HCT116 (cell line): ENCODE data around the gene LRG1. TPM values are rescaled to one million over a fixed set of nuclear protein-coding genes. Genes with fewer than 3 reads are reported as not detected.

Experiments used
- ATAC-seq: fragments of 200-7000 bp; cut with Tn5 transposase; 2 replicates; pipeline ENCODE4 v1.9.1; 2020; ENCODE audit warnings: mild to moderate bottlenecking, moderate library complexity
- BruUV-seq: library from RNA; stranded (reverse); fragments of 400-500 nt; replicated peaks from 2 replicates; lab custom pipeline; 2021; lab: Mats Ljungman, UMichigan
- CTCF ChIA-PET: fragments of 300-600 bp; sonication (Branson Sonifier 250); formaldehyde crosslinking; loops from one replicate; lab custom pipeline; 2021; ENCODE audit warnings: antibody characterized with exemption; lab: Charles Lee
- POLR2A ChIA-PET: fragments of 300-600, 350-600 bp; sonication (Branson Sonifier 250); formaldehyde crosslinking; loops from one replicate; lab custom pipeline; 2021; ENCODE audit warnings: antibody characterized with exemption; lab: Charles Lee
- RAD21 ChIA-PET, 2 experiments: fragments of 300-600 bp; sonication (Branson Sonifier 250); formaldehyde crosslinking; loops; one replicate each; lab custom pipeline; 2023; ENCODE audit warnings: low total read pairs in 2 of 2; ENCODE audit not compliant: uncharacterized antibody in 2 of 2, unreplicated experiment in 2 of 2, low non-redundant PET in 1 of 2; lab: Charles Lee
- DNase-seq: peaks from one replicate; pipeline ENCODE4 v3.0.0-alpha.2; 2010; ENCODE audit warnings: low read depth, low spot score
- H2AFZ ChIP-seq: fragments of 200-600 bp; shearing (Covaris generic), sonication (generic); 2 replicates; pipeline ENCODE4 v1.6.1; 2017; ENCODE audit warnings: low read depth, mixed run types, mixed read lengths, antibody characterized with exemption, low read length; ENCODE audit not compliant: poor library complexity, severe bottlenecking
- H3K27ac ChIP-seq: 2 replicates; pipeline ENCODE4 v1.5.1; 2012; ENCODE audit warnings: low read depth, low read length
- H3K27me3 ChIP-seq: fragments of 200-600 bp; sonication (generic); 2 replicates; pipeline ENCODE4 v1.6.1; 2016; ENCODE audit warnings: mixed run types, low read length, mixed read lengths; ENCODE audit not compliant: insufficient read depth
- H3K36me3 ChIP-seq, 2 experiments: fragments of 200-500 bp in 1 of 2; fragments of 200-600 bp in 1 of 2; sonication (Bioruptor generic) in 1 of 2; sonication (generic) in 1 of 2; 2 replicates each; pipeline versions ENCODE4 v1.5.1 to v1.6.1; 2014 to 2016; ENCODE audit warnings: low read length in 2 of 2, inconsistent platforms in 1 of 2, mixed read lengths in 1 of 2, mixed run types in 1 of 2; ENCODE audit not compliant: insufficient read depth in 2 of 2, control insufficient read depth in 1 of 2
- H3K4me1 ChIP-seq, 2 experiments: fragments of 200-600 bp in 1 of 2; sonication (generic) in 1 of 2; 2 replicates each; pipeline versions ENCODE4 v1.5.1 to v1.6.1; 2012 to 2017; ENCODE audit warnings: low read length in 2 of 2, inconsistent platforms in 1 of 2, mild to moderate bottlenecking in 1 of 2, mixed read lengths in 1 of 2, mixed run types in 1 of 2, moderate library complexity in 1 of 2; ENCODE audit not compliant: insufficient read depth in 2 of 2, control insufficient read depth in 1 of 2
- H3K4me2 ChIP-seq: fragments of 200-600 bp; sonication (generic); 2 replicates; pipeline ENCODE4 v1.6.1; 2017; ENCODE audit warnings: mixed run types, low read length, mixed read lengths
- H3K4me3 ChIP-seq, 2 experiments: fragments of 200-600 bp in 1 of 2; sonication (generic) in 1 of 2; replicated peaks in 1 of 2; 2 replicates each; pipeline ENCODE4 v1.5.1; 2011 to 2016; ENCODE audit warnings: low read length in 2 of 2, control low read depth in 1 of 2, low read depth in 1 of 2, mild to moderate bottlenecking in 1 of 2, mixed read lengths in 1 of 2, mixed run types in 1 of 2
- H3K79me2 ChIP-seq: fragments of 200-600 bp; sonication (generic); 2 replicates; pipeline ENCODE4 v1.6.1; 2017; ENCODE audit warnings: mild to moderate bottlenecking, mixed run types, low read length, moderate library complexity, mixed read lengths; ENCODE audit not compliant: insufficient read depth
- H3K9ac ChIP-seq: fragments of 200-600 bp; sonication (generic); 2 replicates; pipeline ENCODE4 v1.6.1; 2016; ENCODE audit warnings: low read length, mixed read lengths
- H3K9me2 ChIP-seq: fragments of 200-600 bp; sonication (generic), shearing (Covaris generic); 2 replicates; pipeline ENCODE4 v1.6.1; 2017; ENCODE audit warnings: mixed run types, mild to moderate bottlenecking, moderate library complexity; ENCODE audit not compliant: insufficient read depth
- H3K9me3 ChIP-seq, 2 experiments: fragments of 200-500 bp in 1 of 2; fragments of 200-600 bp in 1 of 2; sonication (Bioruptor generic) in 1 of 2; sonication (generic) in 1 of 2; 2 replicates each; pipeline ENCODE4 v1.6.1; 2014 to 2017; ENCODE audit warnings: low read length in 2 of 2, mixed read lengths in 2 of 2, inconsistent platforms in 1 of 2, low read depth in 1 of 2, mild to moderate bottlenecking in 1 of 2, mixed run types in 1 of 2, moderate library complexity in 1 of 2; ENCODE audit not compliant: control insufficient read depth in 1 of 2, insufficient read depth in 1 of 2
- H4K20me1 ChIP-seq: fragments of 200-600 bp; sonication (generic), shearing (Covaris generic); 2 replicates; pipeline ENCODE4 v1.6.1; 2017; ENCODE audit warnings: mixed run types, mild to moderate bottlenecking, moderate library complexity; ENCODE audit not compliant: insufficient read depth
- CBX3 ChIP-seq: IDR thresholded peaks from 2 replicates; pipeline ENCODE4 v1.6.1; 2012; ENCODE audit warnings: low read depth
- CEBPB ChIP-seq: IDR thresholded peaks from 2 replicates; pipeline ENCODE4 v1.6.1; 2012; ENCODE audit warnings: low read depth
- ELF1 ChIP-seq: IDR thresholded peaks from 2 replicates; pipeline ENCODE4 v1.6.1; 2012; ENCODE audit warnings: low read depth, borderline replicate concordance
- EZH2 ChIP-seq: fragments of 200-600 bp; sonication (generic); IDR thresholded peaks from 2 replicates; pipeline ENCODE4 v1.6.1; 2017; ENCODE audit warnings: antibody characterized with exemption, mixed run types
- EZH2phosphoT487 ChIP-seq: fragments of 200-600 bp; IDR thresholded peaks from 2 replicates; pipeline ENCODE4 v1.6.1; 2018; ENCODE audit warnings: antibody characterized with exemption, borderline replicate concordance
- JUND ChIP-seq: IDR thresholded peaks from 2 replicates; pipeline ENCODE4 v1.6.1; 2012
- RAD21 ChIP-seq: IDR thresholded peaks from 2 replicates; pipeline ENCODE4 v1.6.1; 2012; ENCODE audit warnings: low read depth, mild to moderate bottlenecking
- SRF ChIP-seq: IDR thresholded peaks from 2 replicates; pipeline ENCODE4 v1.6.1; 2012; ENCODE audit warnings: low read depth
- ZBTB33 ChIP-seq: IDR thresholded peaks from 2 replicates; pipeline ENCODE4 v1.6.1; 2011; ENCODE audit warnings: mild to moderate bottlenecking, low read length, moderate library complexity; ENCODE audit not compliant: insufficient replicate concordance; ENCODE audit errors: extremely low read depth
- intact Hi-C: fragments of 100-400 bp; cut with micrococcal nuclease; formaldehyde crosslinking; loops from 2 replicates; pipeline ENCODE4 v1.10.0; 2022
- total RNA-seq: library from RNA; stranded (reverse); gene quantifications from one replicate; pipeline ENCODE4 v1.2.1, GENCODE V29; 2021; ENCODE audit not compliant: unreplicated experiment

LRG1 gene
- total RNA-seq, 1 experiment from 2014 or later: 1.3 TPM

GRCh38 chr19:4487572-4487971 lies 52.3 kb downstream of the LRG1 start:
- Histone ChIP-seq H3K27me3 (no peaks in the 10 kb centered on the region), H3K9me2 (no peaks in the 10 kb centered on the region), H3K27ac (no peak overlapping the region), H3K4me1 (no peaks in the 10 kb centered on the region), H3K9ac (no peak overlapping the region), H2AFZ (no peak overlapping the region), H3K79me2 (peaks cover 2% of the 10 kb centered on the region; the same call in 1 of the 2 replicates), H3K4me2 (no peak overlapping the region), H3K4me3 (no peak overlapping the region), H4K20me1 (no peaks in the 10 kb centered on the region), H3K36me3 (peaks cover 6 to 19% of the 10 kb centered on the region in 2 experiments; a peak in 3 of 4 replicates), H3K9me3 (peaks cover 0 to 3% of the 10 kb centered on the region in 2 experiments; a peak in 1 of 4 replicates)
- no peak for ATAC-seq
- no TSS peak for BruUV-seq
- intact Hi-C loops: no loop called here
- RAD21 ChIA-PET: no interaction called here
- DNase-seq: no peak
- TF ChIP-seq EZH2phosphoT487 (no peak), RAD21 (no peak), JUND (no peak), SRF (no peak), CEBPB (no peak), ZBTB33 (no peak), EZH2 (no peak), ELF1 (no peak), CBX3 (no peak)
- CTCF ChIA-PET: no interaction called here
- POLR2A ChIA-PET: no interaction called here

Other genes with a start within 250 kb of the LRG1 start
- gene TMIGD2, start 237.6 kb downstream of the LRG1 start, total RNA-seq: not detected
- 20.1 TPM for gene FSD1, start 235.4 kb downstream of the LRG1 start, total RNA-seq
- gene STAP2, start 201.2 kb downstream of the LRG1 start, total RNA-seq: 2.1 TPM
- 24.3 TPM for gene MPND, start 196.5 kb downstream of the LRG1 start, total RNA-seq
- gene SH3GL1, start 139.5 kb downstream of the LRG1 start, total RNA-seq: 86.0 TPM
- 69.9 TPM for gene CHAF1A, start 137.4 kb downstream of the LRG1 start, total RNA-seq
- 76.5 TPM for gene UBXN6, start 82.2 kb downstream of the LRG1 start, total RNA-seq
- 75.2 TPM for gene HDGFL2, start 67.7 kb downstream of the LRG1 start, total RNA-seq
- gene PLIN4, start 21.6 kb downstream of the LRG1 start, total RNA-seq: 2.3 TPM
- gene PLIN5, start 4.8 kb downstream of the LRG1 start, total RNA-seq: 8.1 TPM
- gene SEMA6B, start 19.6 kb upstream of the LRG1 start, total RNA-seq: 58.4 TPM
- gene TNFAIP8L1, start 99.5 kb upstream of the LRG1 start, total RNA-seq: 22.2 TPM
- 110 TPM for gene MYDGF, start 130.3 kb upstream of the LRG1 start, total RNA-seq
- 67.6 TPM for gene DPP9, start 183.8 kb upstream of the LRG1 start, total RNA-seq